DND-41 (cell line): ENCODE results near the gene NR2E1.

Experiments used
- EZH2 ChIP-seq: IDR thresholded peaks from 3 replicates; pipeline ENCODE4 v1.6.1; 2012; ENCODE audit warnings: borderline replicate concordance, low read depth, mild to moderate bottlenecking, moderate library complexity, low read length, inconsistent platforms; ENCODE audit not compliant: severe bottlenecking
- TF ChIP-seq, protein P1 (sequence below): IDR thresholded peaks from 2 replicates; pipeline ENCODE4 v1.5.1; 2012; ENCODE audit warnings: borderline replicate concordance, low read length, moderate library complexity, mild to moderate bottlenecking; ENCODE audit not compliant: poor library complexity, severe bottlenecking; ENCODE audit errors: extremely low read depth

DNA sequence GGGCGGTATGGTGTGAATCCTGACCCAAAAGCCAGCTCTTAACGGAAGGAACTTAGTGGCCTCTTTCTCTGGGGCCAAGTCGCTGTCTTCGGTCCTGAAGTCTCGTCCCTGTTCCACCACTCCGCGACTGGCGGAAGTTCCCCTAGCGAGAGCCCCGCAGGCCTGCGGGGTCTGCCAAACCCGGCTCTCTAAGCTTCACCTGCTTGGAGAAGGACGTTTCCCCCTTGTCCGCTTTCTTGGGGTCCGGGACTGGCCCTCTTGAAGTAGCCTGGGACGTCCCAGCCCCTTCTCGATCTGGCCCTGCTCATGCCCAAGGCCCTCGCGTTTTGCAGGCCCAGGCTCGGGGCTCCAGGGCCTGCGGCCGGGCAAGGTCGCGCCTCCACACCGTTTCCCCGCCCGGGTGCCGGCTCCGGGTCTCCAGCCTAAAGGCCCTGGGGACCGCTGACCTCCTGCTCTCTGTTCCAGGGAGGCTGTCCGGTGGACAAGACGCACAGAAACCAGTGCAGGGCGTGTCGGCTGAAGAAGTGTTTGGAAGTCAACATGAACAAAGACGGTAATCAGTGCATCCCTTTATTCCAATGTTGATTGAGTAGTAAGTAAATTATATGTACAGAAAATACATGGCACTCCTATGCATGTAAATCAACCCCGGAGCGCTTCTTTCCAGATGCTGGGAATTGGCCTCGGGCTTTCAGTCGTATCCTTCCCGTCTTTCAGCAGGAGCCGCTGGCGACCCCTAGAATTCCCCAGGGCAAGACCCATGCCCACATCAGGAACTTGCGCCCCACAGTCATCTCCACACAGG is 8.8 kb downstream of the NR2E1 start:
- TF ChIP-seq, protein P1, sequence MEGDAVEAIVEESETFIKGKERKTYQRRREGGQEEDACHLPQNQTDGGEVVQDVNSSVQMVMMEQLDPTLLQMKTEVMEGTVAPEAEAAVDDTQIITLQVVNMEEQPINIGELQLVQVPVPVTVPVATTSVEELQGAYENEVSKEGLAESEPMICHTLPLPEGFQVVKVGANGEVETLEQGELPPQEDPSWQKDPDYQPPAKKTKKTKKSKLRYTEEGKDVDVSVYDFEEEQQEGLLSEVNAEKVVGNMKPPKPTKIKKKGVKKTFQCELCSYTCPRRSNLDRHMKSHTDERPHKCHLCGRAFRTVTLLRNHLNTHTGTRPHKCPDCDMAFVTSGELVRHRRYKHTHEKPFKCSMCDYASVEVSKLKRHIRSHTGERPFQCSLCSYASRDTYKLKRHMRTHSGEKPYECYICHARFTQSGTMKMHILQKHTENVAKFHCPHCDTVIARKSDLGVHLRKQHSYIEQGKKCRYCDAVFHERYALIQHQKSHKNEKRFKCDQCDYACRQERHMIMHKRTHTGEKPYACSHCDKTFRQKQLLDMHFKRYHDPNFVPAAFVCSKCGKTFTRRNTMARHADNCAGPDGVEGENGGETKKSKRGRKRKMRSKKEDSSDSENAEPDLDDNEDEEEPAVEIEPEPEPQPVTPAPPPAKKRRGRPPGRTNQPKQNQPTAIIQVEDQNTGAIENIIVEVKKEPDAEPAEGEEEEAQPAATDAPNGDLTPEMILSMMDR: no peak
- no peak for TF ChIP-seq EZH2
